Astrocyte of the cerebellum (primary cell): ENCODE results near the gene MAP3K14.

Experiments
- DNase-seq: peaks from one replicate; pipeline ENCODE4 v3.0.0-alpha.2; 2011; ENCODE audit warnings: low read depth
- H3K4me3 ChIP-seq: 2 replicates; pipeline ENCODE4 v1.5.1; 2011; ENCODE audit warnings: mild to moderate bottlenecking, low read depth, low read length, moderate library complexity
- in situ Hi-C: cut with HindIII; loops from 2 replicates; pipeline ENCODE4 v1.10.0; 2017; ENCODE audit warnings: low sequenced_read_pairs
- TF ChIP-seq, protein P1 (sequence below): IDR thresholded peaks from 2 replicates; pipeline ENCODE4 v1.5.1; 2012; ENCODE audit warnings: low read length, low read depth, moderate library complexity, mild to moderate bottlenecking; ENCODE audit errors: missing control alignments

MAP3K14 gene

DNA sequence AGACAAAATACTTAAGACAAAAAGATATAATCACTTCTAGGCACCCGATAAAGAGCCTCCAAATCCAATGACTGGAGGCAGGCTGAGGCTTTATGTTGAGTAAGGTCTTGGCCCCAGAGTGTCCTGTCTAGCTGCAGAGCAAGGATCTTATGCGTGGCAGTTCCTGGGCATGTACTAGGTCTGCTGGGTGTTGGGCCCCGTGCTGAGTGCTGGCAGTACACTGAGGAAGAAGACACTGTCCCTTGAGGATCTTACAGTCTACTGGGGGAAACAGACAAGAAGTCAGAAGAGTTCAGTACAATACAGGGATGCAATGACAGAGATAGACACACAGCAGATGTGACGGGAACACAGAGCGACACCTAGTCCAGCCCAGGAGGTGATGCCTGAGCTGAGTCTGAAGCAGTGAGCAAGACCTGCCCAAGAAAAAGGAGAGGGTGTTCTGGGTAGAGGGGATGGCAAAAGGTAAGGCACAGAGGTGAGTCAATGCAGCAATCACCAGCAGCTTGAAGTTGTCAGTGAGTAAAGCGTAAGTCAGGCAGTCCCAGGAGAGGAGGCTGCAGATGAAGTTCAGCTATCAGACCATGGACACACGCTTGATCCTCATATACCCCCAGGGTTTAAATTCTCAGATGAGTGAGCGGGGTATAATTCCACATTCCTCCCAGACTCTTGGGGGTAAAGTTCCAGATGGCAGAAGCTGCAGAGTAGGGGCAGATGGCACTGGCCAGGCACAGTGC, 18.1 kb downstream of the MAP3K14 start:
- in situ Hi-C loops: no loop called here
- H3K4me3 ChIP-seq: no peak overlapping the region

DNA sequence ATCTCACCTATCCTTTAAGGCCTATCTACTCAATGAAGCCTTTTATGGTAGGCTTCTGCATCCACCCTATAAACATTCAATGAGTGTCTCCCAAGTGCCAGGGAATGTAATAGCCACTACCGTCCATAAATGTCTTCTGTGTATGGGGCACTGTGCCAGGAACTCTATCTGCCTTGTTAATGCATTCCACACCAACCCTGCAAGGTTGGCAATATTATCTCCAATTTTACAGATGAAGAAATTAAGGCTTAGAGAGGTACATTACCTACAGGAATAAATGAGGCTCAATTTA, 20.0 kb downstream of the MAP3K14 start:
- in situ Hi-C loops: no loop called here
- DNase-seq: no peak
- TF ChIP-seq, protein P1, sequence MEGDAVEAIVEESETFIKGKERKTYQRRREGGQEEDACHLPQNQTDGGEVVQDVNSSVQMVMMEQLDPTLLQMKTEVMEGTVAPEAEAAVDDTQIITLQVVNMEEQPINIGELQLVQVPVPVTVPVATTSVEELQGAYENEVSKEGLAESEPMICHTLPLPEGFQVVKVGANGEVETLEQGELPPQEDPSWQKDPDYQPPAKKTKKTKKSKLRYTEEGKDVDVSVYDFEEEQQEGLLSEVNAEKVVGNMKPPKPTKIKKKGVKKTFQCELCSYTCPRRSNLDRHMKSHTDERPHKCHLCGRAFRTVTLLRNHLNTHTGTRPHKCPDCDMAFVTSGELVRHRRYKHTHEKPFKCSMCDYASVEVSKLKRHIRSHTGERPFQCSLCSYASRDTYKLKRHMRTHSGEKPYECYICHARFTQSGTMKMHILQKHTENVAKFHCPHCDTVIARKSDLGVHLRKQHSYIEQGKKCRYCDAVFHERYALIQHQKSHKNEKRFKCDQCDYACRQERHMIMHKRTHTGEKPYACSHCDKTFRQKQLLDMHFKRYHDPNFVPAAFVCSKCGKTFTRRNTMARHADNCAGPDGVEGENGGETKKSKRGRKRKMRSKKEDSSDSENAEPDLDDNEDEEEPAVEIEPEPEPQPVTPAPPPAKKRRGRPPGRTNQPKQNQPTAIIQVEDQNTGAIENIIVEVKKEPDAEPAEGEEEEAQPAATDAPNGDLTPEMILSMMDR: no peak
- no peak overlapping the region for H3K4me3 ChIP-seq

More for the DNA sequence above, 18.1 kb downstream of the MAP3K14 start:
- TF ChIP-seq, protein P1: no peak
- no peak for DNase-seq

DNA sequence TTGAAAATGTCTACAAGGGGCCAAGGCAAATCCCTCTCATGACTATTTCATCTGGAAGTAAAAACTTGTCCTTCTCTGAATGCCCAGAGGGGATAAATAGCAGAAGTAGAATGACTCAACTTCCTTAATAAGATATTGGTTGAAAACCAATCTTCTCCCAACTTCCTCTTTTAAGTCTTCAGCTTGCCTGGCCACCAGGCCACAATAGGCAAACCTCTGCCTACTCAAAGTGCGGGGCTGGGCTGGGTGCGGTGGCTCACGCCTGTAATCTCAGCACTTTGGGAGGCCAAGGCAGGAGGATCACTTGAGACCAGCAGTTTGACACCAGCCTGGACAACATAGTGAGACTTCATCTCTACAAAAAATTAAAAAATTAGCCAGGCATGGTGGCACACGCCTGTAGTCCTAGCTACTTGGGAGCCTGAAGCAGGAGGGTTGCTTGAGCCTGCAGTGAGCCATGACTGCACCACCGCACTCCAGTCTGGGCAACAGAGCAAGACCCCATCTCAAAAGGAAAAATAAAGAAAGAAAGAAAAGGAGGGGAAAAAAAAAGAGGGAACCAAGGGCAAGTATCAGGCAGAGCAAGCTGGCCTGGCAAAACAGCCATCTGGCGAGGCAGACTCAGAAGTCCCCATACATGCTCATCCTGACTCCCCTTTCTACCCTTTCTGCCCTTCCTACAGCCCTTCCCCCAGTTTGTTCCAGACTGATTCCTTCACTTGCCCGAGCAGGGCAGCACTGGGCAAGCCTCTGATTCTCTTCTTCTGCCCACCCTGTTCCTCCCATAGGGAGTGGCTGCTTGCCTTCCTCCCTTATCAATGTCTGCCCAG, 20.6 kb downstream of the MAP3K14 start:
- H3K4me3 ChIP-seq: no peak overlapping the region
- in situ Hi-C loops: no loop called here
- TF ChIP-seq, protein P1: no peak
- DNase-seq: no peak

DNA sequence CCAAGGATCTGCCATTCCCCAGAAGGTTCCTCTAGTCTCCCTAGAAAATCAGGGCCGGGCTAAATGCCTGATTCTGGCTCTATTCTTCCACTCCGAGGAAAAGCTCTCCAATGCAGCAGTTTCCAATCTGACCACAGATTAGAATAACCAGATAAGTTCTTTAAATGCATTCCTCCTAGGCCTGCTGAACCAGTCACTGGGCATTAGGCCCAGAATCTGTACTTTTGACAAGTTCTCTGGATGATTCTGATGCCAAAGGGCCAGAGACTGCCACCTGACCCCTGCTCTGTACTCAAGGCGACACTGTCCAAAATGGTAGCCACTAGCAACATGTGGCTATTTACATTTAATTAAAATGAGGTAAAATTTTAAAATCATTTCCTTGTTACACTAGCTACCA, 22.3 kb downstream of the MAP3K14 start:
- TF ChIP-seq, protein P1: no peak
- no peak overlapping the region for H3K4me3 ChIP-seq
- peak; percentile 85 for DNase-seq
- in situ Hi-C loops: no loop called here

DNA sequence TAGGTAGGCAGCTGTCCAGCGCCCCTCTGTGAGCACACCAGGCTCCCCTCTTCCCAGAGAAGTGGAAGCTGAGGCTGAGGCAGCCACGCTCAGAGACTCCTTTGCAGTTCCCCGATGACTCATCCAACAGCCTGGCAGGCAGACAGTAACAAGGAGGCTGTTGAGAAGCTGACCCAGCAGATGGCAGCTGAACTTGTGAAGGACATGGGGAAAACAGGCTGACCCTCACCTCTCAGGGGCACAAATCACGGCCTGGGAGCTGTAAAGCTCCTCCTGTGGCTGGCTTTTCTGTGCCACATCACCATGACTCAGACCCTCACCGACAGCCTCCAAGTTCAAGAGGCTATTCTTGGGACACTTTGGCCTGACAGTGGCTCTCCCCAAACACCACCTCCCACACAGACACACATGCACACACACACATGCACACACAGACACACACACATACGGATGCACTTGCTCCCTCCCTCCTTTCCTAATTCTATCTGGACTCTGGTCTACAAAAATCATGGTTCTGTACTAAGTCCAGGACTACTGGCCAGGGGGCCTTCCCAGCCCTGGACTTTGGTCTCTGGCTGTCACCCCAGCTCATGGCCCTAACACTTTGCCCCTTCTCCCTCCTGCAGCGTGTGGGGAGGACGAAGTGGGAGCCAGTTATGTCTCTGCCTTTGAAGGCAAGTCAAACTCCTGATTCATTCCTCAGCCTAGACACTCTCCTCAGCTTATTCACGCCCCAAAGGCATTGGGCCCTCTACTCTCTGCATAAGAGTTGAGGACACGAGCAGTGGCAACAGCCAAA, 23.2 kb downstream of the MAP3K14 start:
- in situ Hi-C loops: no loop called here
- TF ChIP-seq, protein P1: no peak
- no peak overlapping the region for H3K4me3 ChIP-seq
- DNase-seq: peak; percentile 77

DNA sequence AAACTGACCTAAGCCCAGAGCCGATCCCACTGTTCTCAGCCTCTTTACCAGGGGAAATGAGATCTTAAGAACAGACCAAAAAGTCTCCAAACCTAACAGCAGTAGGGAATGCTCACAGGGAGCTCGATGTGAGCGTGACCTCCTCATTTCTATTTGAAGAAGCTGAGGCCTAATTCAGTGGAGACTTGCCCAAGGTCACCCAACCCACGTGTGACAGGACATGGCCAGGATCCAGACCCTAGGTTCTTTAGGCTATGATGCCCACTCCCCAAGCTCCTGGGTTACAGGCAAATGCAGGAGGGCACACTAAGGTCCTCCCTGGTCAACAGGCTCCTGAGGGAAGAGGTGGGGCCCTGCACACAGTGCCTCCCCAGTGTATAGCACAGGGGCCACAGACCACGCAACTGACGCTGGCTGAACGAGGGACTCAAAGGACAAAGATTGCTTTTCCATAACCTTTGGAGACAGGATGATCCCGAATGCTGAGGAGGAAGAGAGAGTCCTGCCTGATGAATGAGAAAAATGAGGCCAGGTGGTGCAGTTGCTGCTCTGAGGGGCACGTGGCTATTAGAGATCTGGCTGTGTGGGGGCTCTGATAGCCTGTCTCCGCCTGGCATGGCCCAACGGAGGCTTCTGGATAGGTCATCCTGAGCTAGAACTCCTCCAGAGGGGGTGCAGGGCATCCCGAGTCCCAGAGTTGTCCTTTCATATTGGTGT, 24.0 kb downstream of the MAP3K14 start:
- no peak overlapping the region for H3K4me3 ChIP-seq
- TF ChIP-seq, protein P1: no peak
- in situ Hi-C loops: no loop called here
- no peak for DNase-seq
